Renal pelvis (tissue), 4 donors: ENCODE data around the gene PRPF40A. TPM values are rescaled to one million over a fixed set of nuclear protein-coding genes. Genes with fewer than 3 reads are reported as not detected.

ENCODE experiments used
- DNase-seq: peaks from one replicate; pipeline ENCODE4 v3.0.0-alpha.2; 2013
- polyA plus RNA-seq, 3 donors: library from polyadenylated mRNA; unstranded; fragments of 120-200 nt; gene quantifications; one replicate each; pipeline ENCODE4 v1.2.1, GENCODE V29; 2013; ENCODE audit not compliant: insufficient read length in 3 of 3

Gene PRPF40A
- polyA plus RNA-seq, 3 donors = 133 to 149 (median 139) TPM

- DNase-seq = no peak
Measured at GRCh38 chr2:152718909-152719645, 1.8 kb upstream of the PRPF40A start.

- DNase-seq = peak; percentile 93
Measured at GRCh38 chr2:152718076-152718908, 1.0 kb upstream of the PRPF40A start, which contains the start of gene ARL6IP6. TSS of gene ARL6IP6 (plus strand) at chr2:152718620. CDS start at chr2:152718625, 5 bp downstream.

GRCh38 chr2:152716805-152717227, 445 bp downstream of the PRPF40A start:
- DNase-seq = no peak

DNA sequence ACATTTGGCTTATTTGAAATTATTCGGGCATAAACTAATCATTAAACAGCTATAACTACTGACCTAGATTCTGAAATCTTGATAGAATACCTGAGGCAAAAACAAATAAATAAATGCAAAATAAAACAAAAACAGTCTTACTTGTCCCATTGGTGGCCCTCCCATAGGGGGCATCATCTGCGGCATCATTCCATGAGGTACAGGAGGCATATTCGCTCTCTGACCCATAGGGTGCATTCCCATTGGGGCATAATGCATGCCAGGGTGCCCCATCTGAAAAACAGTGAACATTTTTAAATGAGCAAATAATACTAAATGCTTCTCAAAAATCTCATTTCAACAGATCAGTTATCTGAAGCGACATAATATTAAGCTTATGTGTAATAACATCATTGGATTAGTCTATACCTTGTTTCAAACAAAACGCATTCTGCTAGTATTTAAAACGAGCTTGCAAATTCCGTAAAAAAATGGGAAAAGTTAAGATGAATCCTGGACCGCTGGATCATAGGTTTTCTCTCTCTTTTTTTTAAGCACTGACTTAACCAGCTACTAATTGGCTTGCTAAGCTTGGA, 1.3 kb downstream of the PRPF40A start:
- DNase-seq = no peak

DNA sequence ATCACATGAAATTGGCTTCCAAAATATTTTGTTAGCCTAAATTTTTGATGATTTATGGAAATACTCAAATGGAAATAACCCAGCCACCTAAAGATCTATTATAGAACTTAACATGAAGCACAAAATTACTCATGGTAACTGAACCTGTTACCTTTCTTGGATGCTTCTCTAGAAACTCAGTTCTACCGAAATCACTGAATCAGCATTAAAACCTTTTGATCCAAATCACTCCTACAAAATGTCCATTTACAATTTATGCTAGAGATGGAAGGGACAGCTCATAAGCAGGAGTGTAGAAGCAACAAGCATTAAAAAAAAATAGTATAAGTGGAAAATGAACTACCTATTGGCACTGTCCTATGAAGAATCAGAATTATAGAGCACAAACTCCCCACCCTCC, 2.1 kb downstream of the PRPF40A start:
- DNase-seq = no peak

- DNase-seq = no peak
Measured at GRCh38 chr2:152710713-152711112, 6.5 kb downstream of the PRPF40A start.

DNA sequence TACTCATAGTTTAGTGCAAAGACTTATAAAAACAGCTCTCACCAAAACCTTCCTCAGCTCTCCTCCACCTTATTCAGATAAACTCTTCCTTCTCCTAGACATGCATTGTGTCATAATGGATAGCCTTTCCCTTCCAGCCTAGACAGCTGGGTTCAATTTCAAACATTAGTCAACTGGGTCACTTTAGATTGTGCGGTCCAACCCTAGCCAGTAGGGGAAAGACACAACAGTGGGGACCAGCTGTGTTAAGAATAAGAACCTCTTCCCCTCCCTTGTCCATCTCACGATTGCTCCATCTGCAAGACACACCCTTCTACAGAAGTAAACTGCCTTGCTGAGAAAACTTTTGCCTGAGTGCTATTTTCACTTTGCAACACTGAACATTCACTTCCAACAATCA, 8.5 kb downstream of the PRPF40A start:
- DNase-seq = no peak

DNA sequence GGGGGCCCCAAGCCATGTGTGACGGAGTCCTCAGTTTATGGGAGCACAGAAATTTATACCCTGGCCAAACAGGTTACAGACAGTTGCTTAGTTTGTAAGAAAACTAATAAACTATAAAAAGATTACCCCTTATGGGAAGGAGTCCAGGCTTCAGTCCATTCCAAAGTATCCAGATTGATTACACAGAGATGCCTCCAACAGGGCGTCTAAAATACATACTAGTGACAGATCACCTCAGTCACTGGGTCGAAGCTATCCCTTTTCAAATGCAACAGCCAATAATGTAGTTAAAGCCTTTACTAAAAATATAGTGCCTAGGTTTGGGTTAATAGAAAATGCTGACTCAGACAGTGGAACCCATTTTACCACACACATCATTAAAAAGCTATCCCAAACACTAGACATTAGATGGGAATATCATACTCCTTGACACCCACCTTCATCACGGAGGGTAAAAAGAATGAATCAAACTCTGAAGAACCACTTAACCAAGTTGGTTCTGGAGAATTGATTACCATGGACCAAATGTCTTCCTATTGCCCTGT, 10.7 kb downstream of the PRPF40A start:
- DNase-seq = no peak

- DNase-seq = no peak
Measured at GRCh38 chr2:152701198-152701597, 16.1 kb downstream of the PRPF40A start.

GRCh38 chr2:152696476-152696875, 20.8 kb downstream of the PRPF40A start:
- DNase-seq = no peak

- DNase-seq = no peak
Measured at GRCh38 chr2:152695763-152696162, 21.5 kb downstream of the PRPF40A start.

DNA sequence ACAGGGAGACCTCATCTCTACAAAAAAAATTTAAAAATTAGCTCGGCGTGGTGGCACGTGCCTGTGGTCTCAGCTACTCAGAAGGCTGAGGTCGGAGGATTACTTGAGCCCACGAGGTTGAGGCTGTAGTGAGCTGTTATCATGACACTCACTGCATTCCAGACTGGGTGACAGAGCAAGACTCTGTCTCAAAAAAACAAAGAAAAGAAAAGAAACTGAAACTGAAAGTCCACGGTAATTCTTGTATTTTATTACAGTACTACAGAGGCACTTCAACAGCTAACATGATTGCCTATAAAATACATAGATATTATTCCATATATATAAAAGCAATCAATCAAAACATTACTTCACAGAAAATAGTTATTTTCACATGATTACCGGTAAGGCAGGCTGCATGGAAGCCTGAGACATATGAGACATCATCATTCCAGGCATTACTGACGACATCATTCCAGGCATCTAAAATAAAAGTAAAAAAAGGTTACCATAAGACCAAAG, 23.1 kb downstream of the PRPF40A start:
- no peak for DNase-seq

DNA sequence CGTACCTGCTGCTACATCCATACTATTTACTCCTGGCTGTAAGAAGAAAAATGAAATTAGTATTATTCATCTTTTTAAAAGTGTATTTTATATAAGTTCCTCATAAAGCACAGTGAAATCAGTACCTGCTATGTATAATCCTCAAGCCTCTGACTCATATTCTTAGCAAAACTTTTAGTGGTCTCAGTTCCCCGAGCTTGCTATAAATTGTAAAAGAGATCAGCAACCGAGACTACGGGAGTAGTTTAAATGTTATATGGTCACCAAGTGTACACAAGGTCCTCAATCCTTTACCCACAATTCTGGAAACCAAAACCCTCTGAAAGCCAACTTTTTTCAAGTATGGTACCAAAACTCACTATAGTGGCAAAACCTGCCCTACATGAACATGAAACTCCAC, 24.2 kb downstream of the PRPF40A start:
- DNase-seq = no peak

DNA sequence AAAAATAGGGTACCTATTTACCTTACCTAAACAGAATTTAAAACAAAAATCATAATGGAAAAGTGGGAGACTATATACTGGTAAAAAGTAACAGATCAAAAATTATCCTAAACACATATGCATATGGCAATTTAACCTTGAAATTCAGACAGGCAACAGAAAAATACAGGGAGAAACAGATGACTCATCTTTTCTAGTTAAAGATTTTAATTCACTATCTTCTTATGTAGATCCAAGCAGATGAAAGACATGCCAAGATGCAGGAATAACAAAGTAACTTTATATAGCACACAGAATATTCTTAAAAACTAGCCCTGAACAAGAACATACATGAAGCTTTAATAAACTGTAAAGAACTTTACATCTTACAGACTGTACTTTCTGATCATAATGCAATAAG, 30.9 kb downstream of the PRPF40A start:
- no peak for DNase-seq

DNA sequence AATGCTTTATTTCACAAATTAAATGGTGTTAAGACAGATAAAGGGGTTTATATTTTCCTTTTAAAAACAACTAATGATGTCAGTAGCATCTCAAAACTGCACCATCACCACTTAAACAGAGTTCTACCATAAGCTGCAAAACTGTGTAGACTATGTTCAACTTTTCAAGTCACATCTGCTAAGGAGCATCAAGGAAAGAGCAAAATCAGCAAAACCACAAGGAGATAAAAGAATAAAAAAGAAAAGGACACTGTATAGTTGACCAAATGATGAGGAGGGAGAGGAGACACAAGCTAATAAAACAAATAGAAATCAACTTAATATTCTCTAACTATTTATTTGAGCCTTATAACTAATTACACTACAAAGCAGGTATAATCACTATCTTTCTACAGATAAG, 33.9 kb downstream of the PRPF40A start:
- DNase-seq = no peak

DNA sequence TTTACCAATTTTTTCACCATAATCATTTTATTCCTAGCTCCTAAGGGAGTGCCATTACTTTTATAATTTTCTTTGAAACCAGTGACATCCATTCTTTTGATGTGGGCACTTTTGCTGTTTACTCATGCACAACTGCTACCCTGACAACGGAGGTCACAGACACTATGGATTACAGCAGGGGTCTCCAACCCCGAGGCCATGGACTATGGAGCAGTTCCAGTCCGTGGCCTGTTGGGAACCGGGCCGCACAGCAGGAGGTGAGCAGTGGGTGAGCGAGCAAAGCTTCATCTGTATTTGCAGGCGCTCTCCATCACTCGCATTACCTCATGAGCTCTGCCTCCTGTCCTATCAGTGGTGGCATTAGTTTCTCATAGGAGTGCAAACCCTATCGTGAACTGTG, 34.6 kb downstream of the PRPF40A start:
- no peak for DNase-seq

GRCh38 chr2:152678808-152679207, 38.5 kb downstream of the PRPF40A start:
- DNase-seq = no peak

DNA sequence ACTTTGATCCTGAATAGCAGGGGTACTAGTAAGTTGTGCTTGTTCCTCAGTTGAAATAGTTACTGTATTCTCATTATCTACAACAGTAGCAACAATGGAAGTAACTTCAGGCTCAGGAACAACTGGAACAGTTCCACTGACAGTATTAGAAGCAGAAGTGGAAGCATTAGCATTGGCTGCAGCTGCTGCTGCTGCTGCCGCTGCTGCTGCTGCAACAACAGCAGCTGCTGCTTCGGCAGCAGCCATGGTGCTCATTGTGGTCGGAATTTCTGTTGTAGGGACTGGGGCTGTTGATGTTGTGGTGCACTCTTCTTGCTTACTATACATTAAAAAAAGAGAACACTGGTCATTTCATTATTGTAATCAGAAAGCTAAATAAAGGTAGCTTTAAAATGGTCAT, 40.8 kb downstream of the PRPF40A start:
- no peak for DNase-seq

GRCh38 chr2:152674334-152674733, 42.9 kb downstream of the PRPF40A start:
- no peak for DNase-seq

DNA sequence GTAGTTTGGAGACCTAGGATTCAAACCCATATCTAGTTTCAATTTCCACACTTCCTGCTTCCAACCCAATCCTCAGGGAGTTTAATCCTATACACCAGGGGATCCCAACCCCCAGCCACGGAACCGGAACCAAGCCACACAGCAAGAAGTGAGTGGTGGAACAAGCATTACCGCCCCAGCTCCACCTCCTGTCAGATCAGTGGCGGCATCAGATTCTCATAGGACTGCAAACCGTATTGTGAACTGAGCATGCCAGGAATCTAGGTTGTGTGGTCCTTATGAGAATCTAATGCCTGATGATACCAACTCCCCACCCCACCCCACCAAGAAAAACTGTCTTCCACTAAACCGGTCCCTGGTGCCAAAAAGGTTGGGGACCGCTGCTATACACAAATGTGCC, 52.5 kb downstream of the PRPF40A start:
- no peak for DNase-seq

GRCh38 chr2:152661076-152661475, 56.2 kb downstream of the PRPF40A start:
- no peak for DNase-seq

GRCh38 chr2:152658221-152658620, 59.0 kb downstream of the PRPF40A start:
- DNase-seq = no peak
